Calu3 (cell line): ENCODE results near the gene CPLX1. TPM values are rescaled to one million over a fixed set of nuclear protein-coding genes. Genes with fewer than 3 reads are reported as not detected.

Source experiments
- BruUV-seq: library from RNA; stranded (reverse); fragments of 400-500 nt; replicated peaks from 2 replicates; lab custom pipeline; 2021; lab: Mats Ljungman, UMichigan
- CTCF ChIA-PET: fragments of 300-600 bp; sonication (Branson Sonifier 250); formaldehyde crosslinking; loops from one replicate; lab custom pipeline; 2022; ENCODE audit warnings: antibody characterized with exemption; lab: Charles Lee
- DNase-seq: peaks from one replicate; pipeline ENCODE4 v3.0.0; 2022
- H3K27ac Mint-ChIP-seq: one replicate; pipeline ENCODE4 v1.8.0; 2022; ENCODE audit warnings: mixed read lengths; ENCODE audit not compliant: unreplicated experiment
- H3K27me3 Mint-ChIP-seq: one replicate; pipeline ENCODE4 v1.8.0; 2022; ENCODE audit warnings: mixed read lengths; ENCODE audit not compliant: unreplicated experiment
- H3K36me3 Mint-ChIP-seq: one replicate; pipeline ENCODE4 v1.8.0; 2022; ENCODE audit warnings: mild to moderate bottlenecking, moderate library complexity, mixed read lengths; ENCODE audit not compliant: insufficient read depth, unreplicated experiment
- H3K4me1 Mint-ChIP-seq: one replicate; pipeline ENCODE4 v1.8.0; 2022; ENCODE audit warnings: mild to moderate bottlenecking, low read depth, mixed read lengths; ENCODE audit not compliant: unreplicated experiment
- H3K4me3 Mint-ChIP-seq: one replicate; pipeline ENCODE4 v1.8.0; 2022; ENCODE audit warnings: mild to moderate bottlenecking, low read depth, moderate library complexity, mixed read lengths; ENCODE audit not compliant: unreplicated experiment
- H3K9me3 Mint-ChIP-seq: one replicate; pipeline ENCODE4 v1.8.0; 2022; ENCODE audit warnings: low read depth, mixed read lengths; ENCODE audit not compliant: unreplicated experiment
- intact Hi-C: fragments of 100-400 bp; cut with micrococcal nuclease; formaldehyde crosslinking; loops from one replicate; pipeline ENCODE4 v1.10.0; 2022; ENCODE audit not compliant: unreplicated experiment
- total RNA-seq: library from RNA; stranded (reverse); gene quantifications from 2 replicates; pipeline ENCODE4 v1.2.3, GENCODE V29; 2022
- TF ChIP-seq, protein P1 (sequence below): fragments of 200-600 bp; IDR thresholded peaks from one replicate; pipeline ENCODE4 v1.8.0; 2022; ENCODE audit warnings: antibody characterized with exemption; ENCODE audit not compliant: unreplicated experiment

Gene CPLX1
- total RNA-seq, 1 experiment from 2014 or later, result 0.42 TPM

DNA sequence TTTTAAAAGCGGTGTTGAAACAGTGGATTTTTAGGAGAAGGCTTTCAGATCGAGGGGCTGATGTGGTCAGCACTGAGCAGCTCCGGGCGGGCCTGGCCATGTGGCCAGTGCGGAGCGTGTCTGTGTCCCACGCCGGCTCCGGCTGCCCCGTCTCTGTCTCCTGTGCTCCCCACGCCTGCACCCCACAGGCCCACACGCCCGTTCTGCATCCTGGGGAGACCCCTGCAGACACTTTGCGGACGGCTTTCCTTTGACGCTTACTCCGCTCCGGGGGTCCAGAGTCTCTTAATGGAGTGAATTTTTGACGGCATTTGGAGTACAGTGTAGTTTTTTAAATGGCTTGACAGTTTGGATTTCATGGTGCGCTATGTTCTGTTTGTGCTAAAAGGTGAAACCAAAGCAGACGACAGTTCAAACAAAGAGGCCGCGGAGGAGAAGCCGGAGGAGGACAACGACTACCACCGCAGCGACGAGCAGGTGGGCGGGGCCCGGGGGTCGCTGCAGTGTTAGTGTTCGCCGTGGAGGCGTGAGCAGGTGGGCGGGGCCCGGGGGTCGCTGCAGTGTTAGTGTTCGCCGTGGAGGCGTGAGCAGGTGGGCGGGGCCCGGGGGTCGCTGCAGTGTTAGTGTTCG lies 81.6 kb downstream of the CPLX1 start:
- no peaks in the 10 kb centered on the region for H3K4me1 Mint-ChIP-seq
- H3K27me3 Mint-ChIP-seq, result no peaks in the 10 kb centered on the region
- no peak overlapping the region for H3K4me3 Mint-ChIP-seq
- no peaks in the 10 kb centered on the region for H3K9me3 Mint-ChIP-seq
- H3K36me3 Mint-ChIP-seq, result peaks cover 30% of the 10 kb centered on the region
- CTCF ChIA-PET, result no interaction called here
- no TSS peak for BruUV-seq
- no peak for DNase-seq
- TF ChIP-seq, protein P1, sequence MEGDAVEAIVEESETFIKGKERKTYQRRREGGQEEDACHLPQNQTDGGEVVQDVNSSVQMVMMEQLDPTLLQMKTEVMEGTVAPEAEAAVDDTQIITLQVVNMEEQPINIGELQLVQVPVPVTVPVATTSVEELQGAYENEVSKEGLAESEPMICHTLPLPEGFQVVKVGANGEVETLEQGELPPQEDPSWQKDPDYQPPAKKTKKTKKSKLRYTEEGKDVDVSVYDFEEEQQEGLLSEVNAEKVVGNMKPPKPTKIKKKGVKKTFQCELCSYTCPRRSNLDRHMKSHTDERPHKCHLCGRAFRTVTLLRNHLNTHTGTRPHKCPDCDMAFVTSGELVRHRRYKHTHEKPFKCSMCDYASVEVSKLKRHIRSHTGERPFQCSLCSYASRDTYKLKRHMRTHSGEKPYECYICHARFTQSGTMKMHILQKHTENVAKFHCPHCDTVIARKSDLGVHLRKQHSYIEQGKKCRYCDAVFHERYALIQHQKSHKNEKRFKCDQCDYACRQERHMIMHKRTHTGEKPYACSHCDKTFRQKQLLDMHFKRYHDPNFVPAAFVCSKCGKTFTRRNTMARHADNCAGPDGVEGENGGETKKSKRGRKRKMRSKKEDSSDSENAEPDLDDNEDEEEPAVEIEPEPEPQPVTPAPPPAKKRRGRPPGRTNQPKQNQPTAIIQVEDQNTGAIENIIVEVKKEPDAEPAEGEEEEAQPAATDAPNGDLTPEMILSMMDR, result no peak
- no peak overlapping the region for H3K27ac Mint-ChIP-seq
- intact Hi-C loops, result no loop called here

DNA sequence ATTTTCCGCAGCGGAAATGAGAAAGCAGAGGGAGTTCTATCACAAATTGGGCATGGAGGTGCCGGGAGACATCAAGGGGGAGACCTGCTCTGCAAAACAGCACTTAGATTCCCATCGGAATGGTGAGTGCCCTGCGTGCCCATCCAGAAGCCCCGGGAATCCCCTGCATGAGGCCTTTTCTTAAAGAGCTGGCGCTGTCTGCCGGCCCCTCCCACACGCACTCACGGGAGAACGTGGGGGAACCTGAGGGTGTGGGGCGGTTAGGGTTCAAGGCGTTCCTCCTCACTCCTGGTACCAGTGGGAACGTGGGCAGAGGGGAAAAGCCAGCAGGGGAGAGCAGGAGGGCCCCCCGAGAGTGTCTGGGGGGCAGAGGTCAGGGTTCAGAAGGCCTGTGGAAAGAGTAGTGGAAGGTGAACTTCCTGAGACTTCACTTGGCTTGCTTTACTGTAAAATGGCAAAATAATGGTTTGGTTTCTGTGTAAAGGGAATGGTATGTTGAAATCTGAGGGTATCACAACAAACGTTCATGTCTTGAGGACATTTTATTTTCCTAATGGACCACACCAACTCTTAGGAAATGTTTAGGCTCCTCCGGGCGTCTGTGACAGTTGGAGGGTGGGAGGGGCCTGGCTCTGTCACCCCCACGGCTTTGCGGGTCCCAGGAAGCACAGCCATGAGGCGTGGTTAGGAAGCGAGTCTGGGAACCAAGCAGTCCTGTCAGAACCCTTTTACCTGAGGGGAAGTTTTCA lies 82.3 kb downstream of the CPLX1 start:
- TF ChIP-seq, protein P1, result no peak
- Mint-ChIP-seq H3K9me3 (no peaks in the 10 kb centered on the region), H3K27me3 (no peaks in the 10 kb centered on the region), H3K36me3 (peaks cover 28% of the 10 kb centered on the region), H3K4me1 (no peaks in the 10 kb centered on the region), H3K27ac (peak overlapping the region; percentile 17), H3K4me3 (no peak overlapping the region)
- no TSS peak for BruUV-seq
- DNase-seq, result no peak
- intact Hi-C loops, result no loop called here
- CTCF ChIA-PET, result no interaction called here

GRCh38 chr4:742742-743311 lies 83.1 kb downstream of the CPLX1 start:
- no peaks in the 10 kb centered on the region for H3K4me1 Mint-ChIP-seq
- intact Hi-C loops, result no loop called here
- no peaks in the 10 kb centered on the region for H3K9me3 Mint-ChIP-seq
- H3K4me3 Mint-ChIP-seq, result no peak overlapping the region
- BruUV-seq, result no TSS peak
- H3K27ac Mint-ChIP-seq, result no peak overlapping the region
- peak; percentile 72 for DNase-seq
- no peaks in the 10 kb centered on the region for H3K27me3 Mint-ChIP-seq
- H3K36me3 Mint-ChIP-seq, result peaks cover 23% of the 10 kb centered on the region
- TF ChIP-seq, protein P1, result peak; percentile 66
- CTCF ChIA-PET, result interaction anchor here (1.0 kb wide), 1 partner anchor 244 kb away, joined by 6 read pairs; the partner anchor contains the start of gene IDUA

- TF ChIP-seq, protein P1, result no peak
These were observed 83.7 kb downstream of the CPLX1 start for GRCh38 chr4:742096-742741.

More at GRCh38 chr4:742096-742741, 83.7 kb downstream of the CPLX1 start:
- DNase-seq, result no peak
- intact Hi-C loops, result no loop called here
- H3K27ac Mint-ChIP-seq, result no peak overlapping the region
- H3K9me3 Mint-ChIP-seq, result no peaks in the 10 kb centered on the region
- CTCF ChIA-PET, result interaction anchor here (1.0 kb wide), 1 partner anchor 245 kb away, joined by 6 read pairs; the partner anchor contains the start of gene IDUA
- H3K4me1 Mint-ChIP-seq, result no peaks in the 10 kb centered on the region
- no peaks in the 10 kb centered on the region for H3K27me3 Mint-ChIP-seq
- no TSS peak for BruUV-seq
- no peak overlapping the region for H3K4me3 Mint-ChIP-seq
- peaks cover 24% of the 10 kb centered on the region for H3K36me3 Mint-ChIP-seq
